T-helper 9 cell (primary cell): ENCODE data around the gene UMODL1.
"Not testable (repeated sequence)": the region's sequence is repeated elsewhere in the genome, so short reads cannot be mapped to it uniquely, and the experiment has no call there.

Experiments used
- DNase-seq: peaks from one replicate; pipeline ENCODE4 v3.0.0-alpha.2; 2020

UMODL1 gene

DNA sequence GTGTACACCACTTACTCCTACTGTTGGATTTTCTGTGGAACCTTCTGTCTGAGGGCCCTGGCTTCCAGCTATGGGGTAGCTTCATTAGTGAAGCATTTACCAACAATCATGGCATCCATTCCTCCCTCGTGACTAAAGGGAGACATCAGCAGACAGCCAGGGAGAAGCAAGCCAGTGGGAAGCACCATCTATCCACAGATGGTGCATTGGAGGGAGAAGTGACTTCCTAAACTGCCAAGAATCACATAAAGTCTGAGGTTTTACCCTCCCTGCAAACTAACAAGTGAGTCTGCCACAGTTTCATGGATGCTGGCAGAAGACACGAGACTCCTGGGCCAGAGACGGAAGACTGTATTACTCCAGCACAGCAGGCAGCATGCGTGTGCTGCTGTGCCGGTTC, 31.4 kb downstream of the UMODL1 start:
- DNase-seq: no peak

DNA sequence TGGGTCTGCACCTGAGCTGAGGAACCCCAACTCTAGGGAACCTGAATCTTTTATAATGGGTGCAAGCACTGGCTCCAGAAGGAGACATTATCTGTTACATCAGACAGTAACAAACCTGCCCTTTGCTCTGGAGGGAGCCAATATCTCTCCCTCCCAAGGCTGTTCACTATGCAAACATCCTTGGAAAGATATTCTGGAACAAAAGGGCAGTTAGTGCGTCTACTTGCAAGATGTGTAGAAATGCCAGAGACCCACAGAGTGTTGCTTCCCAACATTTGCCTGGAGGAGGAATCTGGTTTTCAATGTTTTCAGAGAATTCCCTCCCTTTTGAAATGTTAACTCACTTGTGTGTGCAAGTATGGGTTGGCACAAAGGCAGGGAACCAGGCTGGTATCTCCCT, 31.9 kb downstream of the UMODL1 start:
- no peak for DNase-seq

DNA sequence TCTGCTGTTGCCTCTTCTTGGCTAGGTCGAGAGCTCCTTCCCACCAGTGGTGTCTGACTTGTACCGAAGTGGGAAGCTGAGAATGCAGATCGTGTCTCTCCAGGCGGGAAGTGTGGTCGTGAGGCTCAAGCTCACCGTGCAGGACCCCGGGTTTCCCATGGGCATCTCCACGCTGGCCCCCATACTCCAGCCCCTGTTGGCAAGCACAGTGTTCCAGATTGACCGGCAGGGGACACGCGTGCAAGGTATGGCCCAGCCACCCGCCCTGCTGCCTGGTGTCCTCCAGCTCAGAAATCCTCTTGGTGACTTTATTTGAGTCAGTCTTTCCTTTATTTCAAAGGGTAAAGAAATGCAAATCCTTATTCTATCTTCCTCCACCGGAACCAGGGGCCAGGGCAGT, 32.7 kb downstream of the UMODL1 start:
- DNase-seq: no peak

GRCh38 chr21:42105476-42106315, 34.6 kb downstream of the UMODL1 start:
- DNase-seq: no peak

GRCh38 chr21:42106425-42106824, 35.3 kb downstream of the UMODL1 start:
- no peak for DNase-seq

DNA sequence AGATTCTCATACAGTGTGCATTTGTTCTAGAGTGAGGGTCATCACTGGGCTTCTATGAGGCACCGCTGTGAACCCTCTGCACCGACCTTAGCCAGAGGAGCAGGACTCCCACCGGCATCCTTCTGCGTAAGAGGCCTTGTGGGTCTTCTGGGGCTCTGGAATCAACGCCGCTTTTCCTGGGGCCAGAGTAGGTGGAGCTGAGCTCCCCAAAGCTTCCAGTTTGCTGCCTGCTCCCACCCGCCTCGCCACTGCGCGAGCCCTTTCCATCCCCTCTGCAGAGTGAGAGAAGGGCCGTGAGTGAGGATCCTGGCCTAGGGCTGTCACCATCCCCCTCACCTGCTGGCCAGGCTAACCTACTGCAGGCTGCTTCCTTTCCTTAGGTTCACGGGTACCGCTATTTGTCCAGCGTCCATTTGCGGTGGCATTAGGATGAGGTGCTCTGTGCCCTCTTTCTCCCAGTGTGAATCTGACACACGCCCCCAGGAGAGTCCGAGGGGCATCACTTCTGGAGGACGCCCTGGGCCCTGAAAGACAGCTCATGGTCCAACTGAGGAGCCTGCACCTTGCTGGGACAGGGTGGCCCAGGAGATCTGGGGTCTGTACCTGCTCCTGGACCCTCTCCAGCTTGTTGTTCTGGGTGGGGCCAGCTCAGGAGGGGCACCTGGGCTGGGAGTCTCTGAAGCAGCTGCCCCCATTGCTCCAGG, 36.2 kb downstream of the UMODL1 start:
- DNase-seq: no peak

DNA sequence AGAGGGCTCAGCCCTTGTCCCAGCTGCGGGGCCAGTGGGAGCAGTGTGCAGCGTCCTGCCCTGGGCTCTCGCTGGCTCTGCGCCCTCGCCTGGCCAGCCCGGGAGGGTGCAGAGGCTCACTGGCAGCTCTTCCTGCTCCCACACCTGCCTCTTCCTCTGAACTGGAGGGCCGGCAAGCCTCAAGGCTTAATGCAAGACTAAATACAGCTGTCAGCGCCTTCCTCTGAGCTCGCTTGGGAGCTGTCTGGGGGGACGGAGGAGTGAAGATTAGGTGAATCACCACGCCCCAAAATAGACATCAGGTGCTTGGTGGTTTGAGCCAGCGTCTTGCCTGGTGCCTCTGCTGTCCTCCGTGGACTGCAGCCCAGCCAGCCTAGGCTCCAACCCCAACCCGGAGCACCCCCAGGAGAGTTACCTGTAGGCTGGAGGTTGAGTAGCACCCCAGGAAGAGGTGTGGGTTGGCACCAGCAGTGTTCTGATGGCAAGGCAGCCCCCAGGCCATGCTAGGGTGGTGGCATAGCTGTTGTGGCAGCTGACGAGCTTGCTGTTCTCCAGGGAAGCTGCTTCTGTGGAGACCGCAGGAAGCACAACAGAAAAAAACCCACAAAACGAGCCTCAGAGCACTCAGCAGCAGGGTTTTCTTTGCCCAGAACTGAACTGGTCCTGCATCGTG, 36.9 kb downstream of the UMODL1 start:
- DNase-seq: peak; percentile 45

- DNase-seq: no peak
These were observed 37.6 kb downstream of the UMODL1 start for GRCh38 chr21:42108554-42109340.

GRCh38 chr21:42109473-42109872, 38.4 kb downstream of the UMODL1 start:
- DNase-seq: no peak

DNA sequence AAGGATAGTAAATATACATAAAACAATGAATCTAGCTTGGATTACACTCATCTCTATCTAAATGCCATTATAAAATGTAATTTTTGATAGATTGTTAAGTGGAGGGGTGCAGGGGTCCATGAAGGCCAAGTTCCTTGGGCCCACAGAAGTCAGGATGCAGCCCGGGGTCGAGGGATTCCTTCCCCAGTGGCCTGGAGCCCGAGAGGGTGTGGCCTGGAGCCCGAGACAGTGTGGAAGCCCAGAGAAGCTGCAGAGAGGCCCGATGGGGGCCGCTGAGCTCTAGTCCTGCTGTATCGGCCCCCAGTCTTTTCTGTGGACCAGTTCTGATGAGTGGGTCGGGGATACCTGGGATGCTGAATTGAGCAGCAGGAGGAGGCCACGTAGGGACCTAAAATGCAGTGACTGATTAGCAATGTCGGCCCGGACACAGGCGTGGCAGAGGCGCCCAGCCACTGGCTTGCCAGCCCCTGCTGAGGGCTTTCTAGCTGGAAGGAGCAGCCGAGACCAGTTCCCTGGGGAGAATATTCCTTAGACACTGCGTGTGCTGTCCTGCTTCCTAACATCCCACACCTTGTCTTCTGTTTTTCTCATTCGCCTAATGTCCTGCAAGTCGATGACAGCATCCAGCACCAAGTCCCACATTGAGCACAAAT, 38.9 kb downstream of the UMODL1 start:
- DNase-seq: no peak

GRCh38 chr21:42110691-42111469, 39.8 kb downstream of the UMODL1 start:
- DNase-seq: no peak

GRCh38 chr21:42111470-42111743, 40.3 kb downstream of the UMODL1 start:
- DNase-seq: no peak

- no peak for DNase-seq
These were observed 40.7 kb downstream of the UMODL1 start for GRCh38 chr21:42111811-42112210.

DNA sequence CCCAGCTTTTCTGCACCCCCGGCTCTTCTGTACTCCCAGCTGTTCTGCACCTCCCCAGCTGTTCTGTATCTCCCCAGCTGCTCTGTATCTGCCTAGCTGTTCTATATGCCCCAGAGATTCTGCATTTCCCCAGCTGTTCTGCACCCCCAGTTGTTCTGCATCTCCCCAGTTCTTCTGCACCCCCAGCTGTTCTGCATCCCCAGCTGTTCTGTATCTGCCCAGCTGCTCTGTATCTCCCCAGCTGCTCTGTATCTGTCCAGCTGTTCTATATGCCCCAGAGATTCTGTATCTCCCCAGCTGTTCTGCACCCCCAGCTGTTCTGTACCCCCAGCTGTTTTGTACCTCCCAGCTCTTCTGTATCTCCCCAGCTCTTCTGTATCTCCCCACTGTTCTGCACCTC, 41.1 kb downstream of the UMODL1 start:
- DNase-seq: no peak

GRCh38 chr21:42112857-42113256, 41.7 kb downstream of the UMODL1 start:
- DNase-seq: no peak

DNA sequence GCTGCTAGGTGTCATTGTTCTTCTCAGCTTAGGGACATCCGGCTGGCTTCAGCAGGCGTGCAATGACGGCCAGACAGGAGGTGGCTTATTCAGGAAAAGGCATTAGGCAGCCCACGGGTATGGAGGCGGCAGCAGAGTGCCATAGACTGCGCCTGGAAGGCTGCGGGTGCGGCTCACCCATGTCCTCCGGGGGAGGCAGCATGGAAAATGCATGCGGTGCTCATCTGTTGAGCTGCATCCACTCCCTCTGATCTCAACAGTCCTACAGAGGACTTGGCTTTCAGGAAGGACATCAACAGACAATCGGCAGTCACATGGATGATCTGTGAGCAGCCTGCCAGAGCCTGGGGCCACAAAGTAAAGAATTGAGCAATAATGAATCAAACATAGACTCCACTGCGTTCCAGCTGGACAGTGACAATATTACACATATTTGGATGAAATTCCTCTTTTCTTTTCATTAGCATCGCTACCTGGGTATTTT, 42.9 kb downstream of the UMODL1 start:
- DNase-seq: no peak

- DNase-seq: no peak
These were observed 43.5 kb downstream of the UMODL1 start for GRCh38 chr21:42114646-42115045.

- no peak for DNase-seq
These were observed 44.1 kb downstream of the UMODL1 start for GRCh38 chr21:42115136-42115683.

DNA sequence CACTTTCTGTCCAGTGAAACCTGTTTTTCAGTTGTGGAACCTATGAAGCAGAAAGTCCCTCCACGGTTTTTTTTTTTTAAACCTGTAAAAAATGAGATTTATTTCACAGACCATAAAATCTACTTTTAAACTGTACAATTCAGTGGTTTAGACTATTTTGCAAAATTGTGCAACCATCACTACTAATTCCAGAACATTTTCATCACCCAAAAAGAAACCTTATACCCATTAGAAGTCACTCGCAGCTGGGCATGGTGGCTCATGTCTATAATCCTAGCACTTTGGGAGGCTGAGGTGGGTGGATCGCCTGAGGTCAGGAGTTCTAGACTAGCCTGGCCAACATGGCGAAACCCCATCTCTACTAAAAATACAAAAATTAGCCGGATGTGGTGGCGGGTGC, 45.4 kb downstream of the UMODL1 start:
- not testable (repeated sequence) for DNase-seq

GRCh38 chr21:42117229-42117966, 46.3 kb downstream of the UMODL1 start:
- DNase-seq: peak; percentile 67
